Smooth muscle cell (in vitro differentiated cells): ENCODE data around the gene THEM4. TPM values are rescaled to one million over a fixed set of nuclear protein-coding genes. Genes with fewer than 3 reads are reported as not detected.
A peak's percentile ranks its signal among the peaks of the same experiment; 100 is the strongest.

Source experiments
- DNase-seq: peaks from one replicate; lab custom pipeline; 2025; ENCODE audit not compliant: unreplicated experiment; lab: John Stamatoyannopoulos, UW
- H2AFZ ChIP-seq: fragments of 200-600 bp; sonication (generic); 2 replicates; pipeline ENCODE4 v1.6.0; 2016; ENCODE audit warnings: antibody characterized with exemption, low read depth, mild to moderate bottlenecking
- H3F3A ChIP-seq: fragments of 200-600 bp; sonication (generic); 2 replicates; pipeline ENCODE4 v1.6.0; 2017; ENCODE audit warnings: antibody characterized with exemption, low read depth
- H3K27ac ChIP-seq: fragments of 200-600 bp; sonication (generic); 2 replicates; pipeline ENCODE4 v1.5.1; 2016; ENCODE audit warnings: low read depth, mild to moderate bottlenecking
- H3K27me3 ChIP-seq: fragments of 200-600 bp; sonication (generic); 2 replicates; pipeline ENCODE4 v1.6.1; 2016; ENCODE audit warnings: low read depth, mild to moderate bottlenecking
- H3K36me3 ChIP-seq: fragments of 200-600 bp; sonication (generic); 2 replicates; pipeline ENCODE4 v1.5.1; 2016; ENCODE audit warnings: low read depth
- H3K4me1 ChIP-seq: fragments of 200-600 bp; sonication (generic); 2 replicates; pipeline ENCODE4 v1.5.1; 2016; ENCODE audit warnings: low read depth
- H3K4me2 ChIP-seq: fragments of 200-600 bp; sonication (generic); 2 replicates; pipeline ENCODE4 v1.6.0; 2016; ENCODE audit warnings: mild to moderate bottlenecking
- H3K4me3 ChIP-seq: fragments of 200-600 bp; sonication (generic); 2 replicates; pipeline ENCODE4 v1.5.1; 2016; ENCODE audit warnings: mild to moderate bottlenecking
- H3K79me2 ChIP-seq: fragments of 200-600 bp; sonication (generic); 2 replicates; pipeline ENCODE4 v1.6.0; 2016; ENCODE audit warnings: low read depth, mild to moderate bottlenecking
- H3K9ac ChIP-seq: fragments of 200-600 bp; sonication (generic); 2 replicates; pipeline ENCODE4 v1.6.0; 2016; ENCODE audit warnings: low read depth
- H3K9me3 ChIP-seq: fragments of 200-600 bp; sonication (generic); replicated peaks from 2 replicates; pipeline ENCODE4 v1.5.1; 2016; ENCODE audit warnings: low read depth
- H4K20me1 ChIP-seq: fragments of 200-600 bp; sonication (generic); 2 replicates; pipeline ENCODE4 v1.6.0; 2016; ENCODE audit warnings: low read depth
- CTCF ChIP-seq: fragments of 200-600 bp; sonication (generic); IDR thresholded peaks from 2 replicates; pipeline ENCODE4 v1.5.1; 2017; ENCODE audit warnings: borderline replicate concordance, mild to moderate bottlenecking, antibody characterized with exemption; ENCODE audit not compliant: insufficient read depth, poor library complexity, severe bottlenecking
- WGBS: methylation state at CpG from one replicate; pipeline ENCODE4 v1.1.7; 2016; ENCODE audit warnings: low lambda C conversion rate; 5-methylcytosine and 5-hydroxymethylcytosine counted together
- polyA plus RNA-seq: library from polyadenylated mRNA; unstranded; fragments of >200 nt; fragmentation: Nextera tagmentation; extraction: Ambion mirVana; gene quantifications from 2 replicates; pipeline ENCODE4 v1.2.1, GENCODE V29; 2016
- total RNA-seq: library from RNA; depleted of rRNA; stranded (reverse); fragments of >200 nt; gene quantifications from 2 replicates; pipeline ENCODE4 v1.2.3, GENCODE V29; 2014

Gene THEM4
- total RNA-seq (11.8 and 14.4 TPM in 2 replicates), polyA plus RNA-seq (15.9 and 19.0 TPM in 2 replicates)

- Histone ChIP-seq H2AFZ (peak within 1 kb of the TSS; percentile 90), H3K4me3 (peak within 1 kb of the TSS; percentile 70), H3F3A (no peaks in the 10 kb centered on the region), H3K4me1 (peaks cover 7% of the 10 kb centered on the region), H3K9me3 (no peaks in the 10 kb centered on the region), H3K36me3 (no peaks in the 10 kb centered on the region), H3K9ac (peak within 1 kb of the TSS; percentile 83), H4K20me1 (no peaks in the 10 kb centered on the region), H3K27ac (peak within 1 kb of the TSS; percentile 74), H3K4me2 (peak within 1 kb of the TSS; percentile 90), H3K79me2 (peaks cover 13% of the 10 kb centered on the region), H3K27me3 (no peaks in the 10 kb centered on the region)
- DNase-seq, result peak; percentile 82
- WGBS, result under 1% methylated on average over 69 of the region's 73 CpGs
- no peak for TF ChIP-seq CTCF
Observed at GRCh38 chr1:151909167-151910149, at the start of gene THEM4. Gene THEM4 (minus strand): TSS chr1:151909511. CDS start chr1:151909458, 53 bp downstream.

GRCh38 chr1:151958959-151959358 lies 49.6 kb upstream of the THEM4 start:
- DNase-seq, result no peak
- Histone ChIP-seq H3K79me2 (no peaks in the 10 kb centered on the region), H4K20me1 (no peaks in the 10 kb centered on the region), H3K9ac (no peak overlapping the region), H3K4me3 (no peak overlapping the region), H3K9me3 (no peaks in the 10 kb centered on the region), H3K27ac (no peak overlapping the region), H2AFZ (no peak overlapping the region), H3F3A (no peaks in the 10 kb centered on the region), H3K4me2 (peak overlapping the region; percentile 8), H3K4me1 (no peaks in the 10 kb centered on the region), H3K36me3 (no peaks in the 10 kb centered on the region), H3K27me3 (no peaks in the 10 kb centered on the region)
- TF ChIP-seq CTCF, result no peak
- WGBS, result 20% methylated on average over 2 of the region's 2 CpGs

DNA sequence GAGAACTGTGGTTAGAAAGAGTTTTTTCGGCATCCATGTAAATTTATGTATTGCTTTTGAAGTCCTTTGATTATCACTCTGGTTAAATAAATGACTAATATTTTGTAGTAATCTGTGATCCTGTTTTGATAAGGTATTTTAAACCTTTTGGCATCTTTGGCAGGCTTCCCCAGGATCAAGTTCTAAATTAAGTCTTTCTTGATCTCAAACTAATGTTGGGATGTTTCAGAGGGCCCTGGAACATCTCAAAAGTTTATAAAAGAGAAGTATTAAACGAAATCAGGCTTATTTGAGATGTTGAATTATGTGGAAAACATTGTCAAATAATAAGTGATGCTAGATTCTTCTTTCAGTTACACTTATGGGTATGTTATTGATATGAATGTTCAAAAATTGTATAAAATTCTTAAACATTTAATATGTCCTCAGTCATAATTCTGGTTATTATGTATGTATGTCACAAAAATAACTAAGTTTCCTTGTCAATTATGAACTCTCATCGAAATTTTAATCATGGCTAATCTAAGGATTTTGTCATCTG lies 47.7 kb upstream of the THEM4 start:
- H2AFZ ChIP-seq, result no peak overlapping the region

More for the DNA sequence above, 47.7 kb upstream of the THEM4 start:
- no peak for TF ChIP-seq CTCF
- Histone ChIP-seq H3K79me2 (no peaks in the 10 kb centered on the region), H3K4me3 (no peak overlapping the region), H3K36me3 (no peaks in the 10 kb centered on the region), H3F3A (no peaks in the 10 kb centered on the region), H3K9me3 (no peaks in the 10 kb centered on the region), H3K27me3 (no peaks in the 10 kb centered on the region), H3K4me2 (no peak overlapping the region), H3K27ac (no peak overlapping the region), H4K20me1 (no peaks in the 10 kb centered on the region), H3K4me1 (no peaks in the 10 kb centered on the region), H3K9ac (no peak overlapping the region)
- no peak for DNase-seq
- WGBS, result 84% methylated on average over 3 of the region's 3 CpGs
